SK-N-SH treated with all-trans-retinoic acid at 6 μM for 48 hours (cell line): Measurements from ENCODE around the gene RSPO4.

Experiments
- ATAC-seq: fragments of 200-7000 bp; cut with Tn5 transposase; 3 replicates; pipeline ENCODE4 v1.9.1; 2020; ENCODE audit warnings: mild to moderate bottlenecking, moderate library complexity
- ARNTL ChIP-seq: fragments of 450-650 bp; formaldehyde crosslinking; IDR thresholded peaks from 2 replicates; pipeline ENCODE4 v1.5.0; 2020; ENCODE audit warnings: low read depth, mild to moderate bottlenecking, moderate library complexity, borderline replicate concordance
- BACH2 ChIP-seq: fragments of 250-450 bp; sonication (Bioruptor Pico); IDR thresholded peaks from 2 replicates; pipeline ENCODE4 v1.9.0; 2021; ENCODE audit warnings: mild to moderate bottlenecking, borderline replicate concordance
- CREB5 ChIP-seq: fragments of 250-450 bp; sonication (Bioruptor Pico); IDR thresholded peaks from 2 replicates; pipeline ENCODE4 v1.5.1; 2020; ENCODE audit warnings: low read depth, mild to moderate bottlenecking, moderate library complexity
- CSDC2 ChIP-seq: fragments of 250-450 bp; sonication (Bioruptor Pico); IDR thresholded peaks from 2 replicates; pipeline ENCODE4 v1.5.0; 2020; ENCODE audit warnings: mild to moderate bottlenecking, moderate library complexity
- CSRNP3 ChIP-seq: fragments of 250-450 bp; sonication (Bioruptor Pico); IDR thresholded peaks from 2 replicates; pipeline ENCODE4 v1.5.1; 2021; ENCODE audit warnings: mild to moderate bottlenecking, moderate library complexity
- ESRRG ChIP-seq: fragments of 250-450 bp; sonication (Bioruptor Pico); IDR thresholded peaks from 2 replicates; pipeline ENCODE4 v1.6.1; 2021; ENCODE audit warnings: mild to moderate bottlenecking
- GLIS3 ChIP-seq: fragments of 250-450 bp; sonication (Bioruptor Pico); IDR thresholded peaks from 2 replicates; pipeline ENCODE4 v1.5.0; 2020; ENCODE audit warnings: mild to moderate bottlenecking, moderate library complexity
- ISL1 ChIP-seq: fragments of 250-450 bp; sonication (Bioruptor Pico); IDR thresholded peaks from 2 replicates; pipeline ENCODE4 v2.1.2; 2022; ENCODE audit warnings: mild to moderate bottlenecking, moderate library complexity
- OSR1 ChIP-seq: fragments of 250-450 bp; sonication (Bioruptor Pico); IDR thresholded peaks from 2 replicates; pipeline ENCODE4 v1.8.0; 2022; ENCODE audit warnings: moderate library complexity, mild to moderate bottlenecking, inconsistent platforms
- PPARA ChIP-seq: fragments of 250-450 bp; sonication (Bioruptor Pico); IDR thresholded peaks from 2 replicates; pipeline ENCODE4 v1.5.0; 2020; ENCODE audit warnings: mild to moderate bottlenecking, borderline replicate concordance
- RARB ChIP-seq: fragments of 250-450 bp; sonication (Bioruptor Pico); IDR thresholded peaks from 2 replicates; pipeline ENCODE4 v1.8.0; 2021; ENCODE audit warnings: mild to moderate bottlenecking, moderate library complexity
- SNAI2 ChIP-seq: fragments of 250-450 bp; sonication (Bioruptor Pico); IDR thresholded peaks from 2 replicates; pipeline ENCODE4 v1.5.0; 2020; ENCODE audit warnings: mild to moderate bottlenecking, moderate library complexity
- TCF4 ChIP-seq: fragments of 250-450 bp; sonication (Bioruptor Pico); IDR thresholded peaks from 2 replicates; pipeline ENCODE4 v1.8.0; 2021; ENCODE audit warnings: mild to moderate bottlenecking, moderate library complexity, borderline replicate concordance
- TOX ChIP-seq: fragments of 250-450 bp; sonication (Bioruptor Pico); IDR thresholded peaks from 2 replicates; pipeline ENCODE4 v1.8.0; 2021; ENCODE audit warnings: mild to moderate bottlenecking, moderate library complexity, borderline replicate concordance
- TSHZ2 ChIP-seq: fragments of 250-450 bp; sonication (Bioruptor Pico); IDR thresholded peaks from 2 replicates; pipeline ENCODE4 v1.5.0; 2020; ENCODE audit warnings: mild to moderate bottlenecking, moderate library complexity
- ZC3H10 ChIP-seq: fragments of 250-450 bp; sonication (Bioruptor Pico); IDR thresholded peaks from 2 replicates; pipeline ENCODE4 v1.5.1; 2021; ENCODE audit warnings: mild to moderate bottlenecking, moderate library complexity
- ZFP3 ChIP-seq: fragments of 250-450 bp; sonication (Bioruptor Pico); IDR thresholded peaks from 2 replicates; pipeline ENCODE4 v1.5.0; 2020; ENCODE audit warnings: mild to moderate bottlenecking, moderate library complexity
- ZFP30 ChIP-seq: fragments of 450-650 bp; formaldehyde crosslinking; IDR thresholded peaks from 2 replicates; pipeline ENCODE4 v1.5.0; 2022; ENCODE audit warnings: mild to moderate bottlenecking, moderate library complexity
- ZNF70 ChIP-seq: fragments of 450-650 bp; formaldehyde crosslinking; IDR thresholded peaks from 2 replicates; pipeline ENCODE4 v1.5.0; 2020; ENCODE audit warnings: mild to moderate bottlenecking, moderate library complexity

Gene RSPO4

GRCh38 chr20:922781-923180, 79.3 kb downstream of the RSPO4 start:
- ATAC-seq: no peak
- no peak for TF ChIP-seq PPARA
- no peak for TF ChIP-seq CREB5
- TF ChIP-seq ISL1 (CRISPR knock-in tag): no peak
- TF ChIP-seq SNAI2 (CRISPR knock-in tag): no peak
- no peak for TF ChIP-seq TOX (CRISPR knock-in tag)
- no peak for TF ChIP-seq TCF4 (CRISPR knock-in tag)
- TF ChIP-seq RARB: no peak
- no peak for TF ChIP-seq ARNTL (CRISPR knock-in tag)
- TF ChIP-seq ZC3H10 (CRISPR knock-in tag): no peak
- no peak for TF ChIP-seq GLIS3 (CRISPR knock-in tag)
- no peak for TF ChIP-seq BACH2 (CRISPR knock-in tag)
- no peak for TF ChIP-seq OSR1

GRCh38 chr20:921068-921467, 81.0 kb downstream of the RSPO4 start:
- ATAC-seq: no peak
- no peak for TF ChIP-seq ZFP30 (CRISPR knock-in tag)
- TF ChIP-seq CSDC2 (CRISPR knock-in tag): no peak
- TF ChIP-seq ESRRG (CRISPR knock-in tag): no peak
- TF ChIP-seq SNAI2 (CRISPR knock-in tag): no peak
- no peak for TF ChIP-seq TCF4 (CRISPR knock-in tag)
- TF ChIP-seq TSHZ2 (CRISPR knock-in tag): no peak
- no peak for TF ChIP-seq CSRNP3 (CRISPR knock-in tag)
- no peak for TF ChIP-seq PPARA

- no peak for TF ChIP-seq ZFP3
- TF ChIP-seq, all 23 proteins: peak for 0
- ATAC-seq: no peak
These were observed 81.8 kb downstream of the RSPO4 start for GRCh38 chr20:920311-920710.

GRCh38 chr20:919491-919916, 82.6 kb downstream of the RSPO4 start:
- no peak for ATAC-seq
- no peak for TF ChIP-seq CSDC2 (CRISPR knock-in tag)
- no peak for TF ChIP-seq OSR1
- TF ChIP-seq TSHZ2 (CRISPR knock-in tag): no peak
- TF ChIP-seq ZFP3: no peak

- no peak for ATAC-seq
- no peak for TF ChIP-seq GLIS3 (CRISPR knock-in tag)
- TF ChIP-seq CSRNP3 (CRISPR knock-in tag): no peak
- TF ChIP-seq SNAI2 (CRISPR knock-in tag): no peak
- no peak for TF ChIP-seq ZC3H10 (CRISPR knock-in tag)
- no peak for TF ChIP-seq ZFP30 (CRISPR knock-in tag)
- no peak for TF ChIP-seq TSHZ2 (CRISPR knock-in tag)
- no peak for TF ChIP-seq ZFP3
- TF ChIP-seq PPARA: no peak
- no peak for TF ChIP-seq TOX (CRISPR knock-in tag)
- no peak for TF ChIP-seq ZNF70 (CRISPR knock-in tag)
- TF ChIP-seq OSR1: no peak
- no peak for TF ChIP-seq BACH2 (CRISPR knock-in tag)
These were observed 84.7 kb downstream of the RSPO4 start for GRCh38 chr20:917416-917815.
